GM18511 (cell line): Measurements from ENCODE around the gene GUCY1B1.

Source experiments
- ATAC-seq: cut with Tn5 transposase; IDR thresholded peaks from one replicate; pipeline ENCODE4 v1.9.1; 2021; ENCODE audit warnings: mild to moderate bottlenecking, moderate library complexity; ENCODE audit not compliant: unreplicated experiment

GUCY1B1 gene

GRCh38 chr4:155758481-155759371, at the start of gene GUCY1B1:
Gene GUCY1B1, plus strand, starts transcription at chr4:155759021. Its CDS starts 120 bp downstream, at chr4:155759141.
- peak; percentile 95 for ATAC-seq

- ATAC-seq: no peak
These were observed 48.9 kb upstream of the GUCY1B1 start for GRCh38 chr4:155709918-155710317.

- ATAC-seq: no peak
These were observed 47.3 kb upstream of the GUCY1B1 start for GRCh38 chr4:155711556-155711955.

- no peak for ATAC-seq
These were observed 46.0 kb upstream of the GUCY1B1 start for GRCh38 chr4:155712846-155713245.

- no peak for ATAC-seq
These were observed 44.9 kb upstream of the GUCY1B1 start for GRCh38 chr4:155713911-155714310.

- ATAC-seq: no peak
These were observed 36.5 kb upstream of the GUCY1B1 start for GRCh38 chr4:155722336-155722735.

- no peak for ATAC-seq
These were observed 35.9 kb upstream of the GUCY1B1 start for GRCh38 chr4:155722816-155723499.

- ATAC-seq: no peak
These were observed 34.1 kb upstream of the GUCY1B1 start for GRCh38 chr4:155724731-155725130.

GRCh38 chr4:155734065-155734464, 24.8 kb upstream of the GUCY1B1 start:
- ATAC-seq: no peak

- no peak for ATAC-seq
These were observed 23.9 kb upstream of the GUCY1B1 start for GRCh38 chr4:155734951-155735350.

- no peak for ATAC-seq
These were observed 23.3 kb upstream of the GUCY1B1 start for GRCh38 chr4:155735496-155735895.

GRCh38 chr4:155738548-155738947, 20.3 kb upstream of the GUCY1B1 start:
- ATAC-seq: no peak

- no peak for ATAC-seq
These were observed 17.3 kb upstream of the GUCY1B1 start for GRCh38 chr4:155741546-155741945.

- no peak for ATAC-seq
These were observed 16.4 kb upstream of the GUCY1B1 start for GRCh38 chr4:155742310-155743015.

- no peak for ATAC-seq
These were observed 12.8 kb upstream of the GUCY1B1 start for GRCh38 chr4:155745984-155746383.

GRCh38 chr4:155748039-155748438, 10.8 kb upstream of the GUCY1B1 start:
- no peak for ATAC-seq

GRCh38 chr4:155749041-155749440, 9.8 kb upstream of the GUCY1B1 start:
- no peak for ATAC-seq

GRCh38 chr4:155751569-155751968, 7.3 kb upstream of the GUCY1B1 start:
- no peak for ATAC-seq

- ATAC-seq: no peak
These were observed 1.0 kb upstream of the GUCY1B1 start for GRCh38 chr4:155757745-155758265.

- peak; percentile 33 for ATAC-seq
These were observed 791 bp downstream of the GUCY1B1 start for GRCh38 chr4:155759372-155760252.
